RPMI7951 (cell line): Measurements from ENCODE around the gene TBRG4. TPM values are rescaled to one million over a fixed set of nuclear protein-coding genes. Genes with fewer than 3 reads are reported as not detected.
A peak's percentile ranks its signal among the peaks of the same experiment; 100 is the strongest.
"Not testable (repeated sequence)": the region's sequence is repeated elsewhere in the genome, so short reads cannot be mapped to it uniquely, and the experiment has no call there.

Source experiments
- DNase-seq: peaks from one replicate; pipeline ENCODE4 v3.0.0-alpha.2; 2012; ENCODE audit warnings: low read depth
- total RNA-seq: library from RNA; depleted of rRNA; stranded (reverse); fragments of >200 nt; shearing (Covaris generic); gene quantifications from 2 replicates; pipeline ENCODE4 v1.2.3, GENCODE V29; 2014; rRNA removed

Gene TBRG4
- 89.3 and 94.0 TPM in 2 replicates for total RNA-seq

DNA sequence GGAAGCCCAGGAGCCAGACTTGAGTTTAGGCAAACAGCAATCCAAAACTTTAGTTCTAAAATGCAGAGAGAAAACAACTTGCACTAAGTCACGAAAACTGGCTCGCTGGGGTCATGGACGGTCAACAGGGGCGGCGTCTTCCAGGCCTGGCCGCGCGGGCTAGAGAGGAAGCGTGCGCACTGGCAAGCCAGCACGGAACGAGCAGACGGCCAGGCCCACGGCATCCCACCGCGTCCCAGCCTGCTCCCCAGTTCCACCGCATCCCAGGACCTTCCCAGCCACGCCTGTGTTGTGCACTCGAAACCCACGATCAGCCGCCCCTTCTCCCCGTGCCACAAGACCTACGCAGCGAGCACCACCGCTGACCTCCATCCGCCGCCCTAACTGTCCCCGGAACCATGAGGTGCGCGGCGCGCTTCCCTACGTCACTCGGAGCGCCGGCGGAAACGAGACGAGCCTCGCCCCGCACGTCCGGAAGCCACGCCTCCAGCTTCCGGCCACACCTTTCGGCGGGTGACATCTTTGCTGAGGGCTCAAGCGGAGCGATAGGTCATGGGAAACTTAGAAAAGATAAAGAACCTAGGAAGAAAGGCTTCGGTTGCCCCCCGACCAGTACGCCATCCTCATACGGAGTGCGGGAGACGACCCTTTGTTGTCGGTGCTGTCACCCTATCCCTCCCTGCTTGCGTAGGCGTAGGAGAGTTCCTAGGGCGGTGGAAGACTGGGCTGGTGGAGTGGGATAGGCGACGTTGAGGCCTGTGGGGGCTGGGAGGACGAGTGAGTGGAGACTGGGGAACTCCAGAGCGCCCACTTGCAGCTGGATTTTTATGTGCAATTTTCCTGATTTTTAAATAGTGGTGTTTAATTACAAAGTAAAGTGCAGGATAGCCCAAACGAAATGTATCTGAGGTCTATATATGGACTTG lies at the start of gene TBRG4:
Gene TBRG4, minus strand, starts transcription at position 400 of the 926 bp plus-strand sequence. CDS start 2,460 bp downstream, outside the sequence.
- DNase-seq: peak; percentile 96

DNA sequence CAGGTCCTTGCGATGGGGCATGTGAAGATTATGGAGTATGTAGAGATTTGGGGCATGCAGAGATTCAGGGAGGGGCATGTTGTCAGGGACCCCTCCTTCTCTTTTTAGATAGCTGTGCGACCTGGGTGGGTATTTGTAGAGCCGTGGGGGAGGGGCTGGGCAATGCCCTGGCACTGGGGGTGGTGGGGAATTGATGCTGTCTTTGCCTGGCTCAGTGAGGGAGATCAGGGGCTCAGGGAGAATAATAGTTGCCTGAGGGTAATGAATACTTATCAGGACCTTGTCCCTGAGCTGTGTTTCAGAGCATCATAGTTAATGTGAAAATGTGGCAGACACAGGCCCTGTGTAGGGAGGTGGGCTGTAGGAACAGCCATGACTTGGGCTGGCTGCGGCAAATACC lies 49.6 kb upstream of the TBRG4 start:
- no peak for DNase-seq

GRCh38 chr7:45160417-45160881 lies 49.0 kb upstream of the TBRG4 start:
- DNase-seq: no peak

DNA sequence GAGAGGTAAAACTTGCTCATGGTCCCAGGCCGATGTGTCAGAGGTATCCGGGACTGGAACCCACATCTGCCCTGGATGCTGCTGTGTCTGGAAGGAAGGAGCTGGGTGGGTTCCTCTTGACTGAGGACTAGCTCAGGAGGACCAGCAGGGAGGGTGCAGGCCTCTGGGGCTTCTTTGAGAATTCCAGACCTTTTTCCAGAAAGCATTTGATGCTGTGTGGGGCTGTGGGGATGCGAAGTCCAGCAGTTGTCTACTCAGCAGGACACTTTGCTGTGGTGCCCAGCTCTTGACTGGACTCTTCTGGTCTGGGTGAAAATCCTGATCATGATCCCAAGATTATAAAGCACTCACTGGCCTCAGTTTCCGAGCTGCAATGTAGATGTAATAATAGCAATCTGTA lies 47.8 kb upstream of the TBRG4 start:
- no peak for DNase-seq

GRCh38 chr7:45158471-45158870 lies 47.0 kb upstream of the TBRG4 start:
- DNase-seq: no peak

GRCh38 chr7:45157653-45158401 lies 46.3 kb upstream of the TBRG4 start, which contains the start of gene RAMP3:
Gene RAMP3 (plus strand): TSS chr7:45157791. CDS start chr7:45157829, 38 bp downstream.
- DNase-seq: no peak

- DNase-seq: no peak
These were observed 45.8 kb upstream of the TBRG4 start for GRCh38 chr7:45157286-45157652.

DNA sequence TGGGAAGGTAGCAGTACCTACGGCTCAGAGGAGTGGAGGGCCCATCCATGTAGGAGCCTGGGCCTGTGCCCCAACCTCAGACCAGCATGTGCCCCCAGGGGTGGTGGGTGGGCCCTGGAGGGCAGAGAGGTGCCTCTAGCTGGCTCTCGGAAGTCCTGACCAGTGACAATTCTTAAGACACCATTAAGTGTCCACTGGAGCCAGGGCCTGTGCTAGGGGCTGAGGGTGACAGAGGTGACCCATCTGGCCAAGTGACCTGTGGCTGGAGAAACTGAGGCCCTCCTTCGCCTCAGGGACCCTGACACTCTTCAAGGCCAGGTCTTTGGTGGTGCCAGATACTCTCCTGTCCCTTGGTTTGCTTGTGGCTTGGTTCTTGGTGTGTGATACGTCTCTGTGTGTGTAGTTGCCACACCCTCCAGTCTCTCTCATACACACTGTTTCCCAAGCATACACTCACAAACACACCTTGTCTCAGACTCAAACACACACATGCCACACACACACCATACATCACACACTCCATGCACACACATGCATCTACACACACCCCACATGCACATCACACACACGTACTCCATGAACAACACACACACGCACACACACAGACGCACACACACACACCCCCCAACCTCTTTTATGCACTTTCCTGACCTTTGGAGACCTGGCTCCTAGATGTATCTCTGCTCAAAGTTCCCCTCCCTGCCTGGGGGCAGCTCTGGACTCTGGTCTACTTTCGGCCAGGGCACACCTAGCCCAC lies 45.2 kb upstream of the TBRG4 start:
- no peak for DNase-seq

DNA sequence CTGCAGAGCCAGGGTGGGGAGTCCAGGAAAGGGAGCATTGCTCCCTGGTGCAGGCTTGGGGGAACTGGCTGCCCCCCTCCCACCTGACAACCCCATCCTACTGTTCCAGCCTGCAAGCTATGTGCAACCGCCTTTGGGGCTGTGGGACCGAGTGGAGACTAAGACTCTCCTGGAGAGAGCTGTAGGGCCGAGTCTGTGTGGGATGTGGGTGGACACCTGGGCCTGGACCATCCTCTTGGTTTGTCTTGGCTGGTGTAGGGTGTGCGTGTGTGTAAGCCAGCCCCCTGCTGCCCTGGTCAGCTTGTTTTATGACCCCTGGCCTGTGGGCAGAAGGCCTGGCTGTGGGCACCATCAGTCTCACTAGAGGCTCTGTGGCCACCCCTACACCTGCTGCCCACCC lies 44.4 kb upstream of the TBRG4 start:
- no peak for DNase-seq

GRCh38 chr7:45155357-45155900 lies 43.9 kb upstream of the TBRG4 start:
- DNase-seq: no peak

DNA sequence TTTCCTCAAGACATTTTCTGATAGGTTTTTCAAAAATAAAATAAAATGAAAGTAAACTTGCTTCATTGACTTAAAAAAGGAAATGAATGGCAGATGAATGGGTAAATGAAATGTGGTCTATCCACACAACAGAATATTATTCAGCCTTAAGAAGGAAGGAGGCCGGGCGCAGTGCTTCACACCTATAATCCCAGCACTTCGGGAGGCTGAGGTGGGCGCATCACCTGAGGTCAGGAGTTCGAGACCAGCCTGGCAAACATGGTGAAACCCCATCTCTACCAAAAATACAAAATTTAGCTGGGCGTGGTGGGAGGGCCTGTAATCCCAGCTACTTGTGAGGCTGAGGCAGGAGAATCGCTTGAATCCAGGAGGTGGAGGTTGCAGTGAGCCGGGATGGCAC lies 42.4 kb upstream of the TBRG4 start:
- not testable (repeated sequence) for DNase-seq

DNA sequence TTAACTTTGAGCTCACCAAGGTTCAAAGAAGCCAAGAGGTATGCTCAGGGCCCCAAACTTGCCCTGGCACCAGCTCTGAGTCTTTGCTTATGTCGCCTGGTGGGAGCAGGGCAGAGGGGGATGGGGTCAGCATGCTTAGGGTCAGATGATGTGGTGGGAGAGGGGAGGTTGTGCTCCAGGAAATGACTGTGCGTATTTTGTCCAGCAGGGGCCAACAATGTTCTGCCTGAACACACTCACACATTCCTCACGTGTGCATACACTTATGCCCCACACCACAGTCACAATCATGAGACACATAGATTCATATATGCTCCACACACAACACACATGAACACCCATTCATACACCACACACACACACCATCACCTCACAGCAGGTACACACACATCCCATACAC lies 41.7 kb upstream of the TBRG4 start:
- DNase-seq: no peak

DNA sequence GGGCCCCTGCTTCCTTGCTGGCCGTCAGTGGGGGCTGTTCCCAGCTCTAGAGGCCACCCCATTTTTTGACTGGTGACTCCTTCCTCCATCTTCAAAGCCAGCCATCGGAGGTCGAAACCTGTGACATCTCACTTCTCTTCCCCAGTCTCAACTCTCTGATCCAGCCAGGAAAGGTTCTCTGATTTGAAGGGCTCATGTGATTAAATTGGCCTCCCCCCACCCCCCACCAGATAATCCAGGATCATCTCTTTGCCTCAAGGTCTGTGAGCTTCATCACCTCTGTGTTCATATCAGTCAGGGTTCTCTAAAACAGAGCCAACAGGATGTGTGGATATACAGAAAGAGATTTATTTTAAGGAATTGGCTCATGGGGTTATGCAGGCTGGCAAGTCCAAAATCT lies 40.5 kb upstream of the TBRG4 start:
- no peak for DNase-seq

GRCh38 chr7:45151131-45151684 lies 39.7 kb upstream of the TBRG4 start:
- DNase-seq: no peak

DNA sequence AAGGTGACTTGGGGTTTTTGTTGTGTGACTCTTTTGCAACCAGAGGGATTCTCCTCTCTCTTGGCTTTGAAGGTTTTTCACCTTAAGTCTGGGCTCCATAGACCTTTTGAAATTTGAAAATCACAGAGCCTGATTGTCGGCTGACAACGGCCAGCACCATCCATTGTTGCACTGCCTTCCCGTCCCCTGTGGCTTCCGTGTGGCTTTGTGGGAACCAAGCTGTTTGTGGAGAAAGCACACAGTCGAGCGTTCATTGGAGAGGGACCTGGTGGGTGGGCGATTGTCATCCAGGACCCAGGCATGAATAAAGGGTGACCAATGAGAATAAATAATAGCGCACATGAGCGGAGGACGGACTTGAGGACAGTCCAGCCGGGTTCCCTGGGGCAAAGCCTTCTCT lies 38.7 kb upstream of the TBRG4 start:
- no peak for DNase-seq

GRCh38 chr7:45149606-45150005 lies 38.1 kb upstream of the TBRG4 start:
- DNase-seq: no peak

GRCh38 chr7:45148653-45148973 lies 37.1 kb upstream of the TBRG4 start:
- DNase-seq: no peak

DNA sequence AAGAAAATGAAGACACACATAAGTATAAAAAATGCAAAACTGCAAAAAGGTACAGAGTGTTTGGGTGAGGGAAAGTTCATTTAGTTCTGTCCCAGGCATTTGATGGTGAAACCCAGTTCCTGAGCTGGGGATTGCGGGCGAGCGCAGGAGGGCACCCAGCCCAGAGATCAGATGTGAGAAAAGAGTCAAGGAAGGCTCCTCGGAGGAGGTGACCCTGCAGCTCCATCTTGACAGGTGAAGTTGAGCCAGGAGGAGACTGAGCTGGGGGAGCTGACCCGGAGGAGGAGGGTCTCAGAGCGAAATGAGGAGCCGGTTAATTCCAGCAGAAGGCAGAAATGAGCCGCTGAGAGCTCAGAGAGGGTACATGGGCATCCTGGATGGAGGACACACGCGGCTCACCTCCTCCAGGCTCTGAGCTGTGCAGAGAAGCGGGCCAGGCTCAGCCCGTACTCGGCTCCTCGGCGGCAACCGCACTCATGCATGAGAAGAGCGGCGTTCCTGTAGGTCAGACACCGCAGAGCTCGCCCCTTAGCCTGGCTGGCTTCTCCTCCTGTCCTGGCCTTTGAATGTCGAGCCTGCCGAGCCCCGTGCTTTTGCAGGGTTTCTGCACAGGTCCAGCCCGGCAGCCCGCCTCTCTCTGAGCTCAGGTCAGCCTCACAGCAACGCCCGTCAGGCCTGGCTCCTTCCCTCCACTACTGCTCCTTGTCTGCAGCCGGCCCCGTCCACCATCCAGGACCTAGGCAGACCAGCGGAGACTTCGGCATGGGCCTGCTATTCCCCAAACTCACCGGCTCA lies 36.6 kb upstream of the TBRG4 start:
- no peak for DNase-seq

DNA sequence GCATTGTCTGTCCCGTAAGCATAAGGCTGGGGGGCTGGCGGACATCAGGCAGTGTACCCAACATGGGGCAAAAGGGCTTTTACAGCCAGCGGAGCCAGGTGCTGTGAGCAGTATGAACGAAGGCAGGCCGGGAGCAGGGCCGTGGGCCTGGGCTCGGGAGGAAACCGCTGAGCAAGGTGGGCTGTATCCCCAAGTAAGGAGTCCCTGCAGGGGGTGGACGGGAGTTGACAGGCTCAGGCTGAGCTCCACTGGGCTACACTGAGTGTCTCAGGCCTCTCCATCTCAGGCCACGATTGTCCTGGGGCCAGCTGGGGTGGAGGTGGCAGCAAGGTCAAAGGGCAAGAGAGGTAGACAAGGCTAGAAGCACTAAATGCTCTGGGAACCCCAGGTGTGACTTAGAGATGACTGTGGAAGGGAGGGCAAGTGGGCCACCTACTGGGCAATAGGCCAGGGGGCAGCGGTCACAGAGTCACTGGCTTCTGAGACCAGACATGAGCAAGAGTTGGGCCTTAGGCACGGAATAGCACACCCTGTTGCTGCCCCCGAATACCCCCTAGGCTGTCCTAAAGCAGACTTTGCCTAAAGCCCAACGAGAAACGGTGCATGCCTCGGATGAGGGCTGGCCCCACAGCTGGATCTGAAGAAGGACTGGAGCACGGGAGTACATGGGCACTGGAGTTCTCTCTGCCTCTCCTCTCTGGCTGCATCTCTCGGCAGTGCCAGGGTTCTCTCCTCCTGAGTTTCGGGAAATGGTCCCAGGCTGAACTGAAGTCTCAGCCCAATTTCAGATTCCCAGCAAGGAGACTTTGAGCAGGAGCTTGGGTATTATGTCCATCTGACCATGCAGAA lies 35.3 kb upstream of the TBRG4 start:
- DNase-seq: peak; percentile 21

- DNase-seq: no peak
These were observed 34.4 kb upstream of the TBRG4 start for GRCh38 chr7:45145881-45146280.
